Measurements from ENCODE around the gene DISP3.

DNA sequence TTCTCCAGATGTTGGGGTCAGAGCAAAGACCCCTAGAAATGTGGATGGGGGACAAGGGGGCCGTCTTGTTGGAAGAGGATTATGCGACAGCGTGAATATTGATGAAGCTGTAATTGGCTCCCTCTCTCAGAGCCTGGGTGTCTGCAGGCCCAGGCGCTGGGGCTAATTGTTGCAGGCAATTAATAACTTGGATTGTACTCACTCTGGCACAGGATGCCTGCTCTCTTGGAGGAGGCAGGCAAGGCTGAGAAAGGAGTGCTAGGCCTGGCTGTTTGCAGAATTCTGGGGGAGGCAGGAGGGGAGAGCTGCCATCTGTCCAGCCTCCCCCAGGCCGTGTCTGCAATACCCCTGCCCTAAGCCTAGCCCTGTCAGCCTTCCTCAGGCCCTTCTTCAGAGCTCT, 4.1 kb upstream of the DISP3 start:
- TF ChIP-seq YY1 (IDR thresholded peaks at IDR 0.05; ENCODE audit: insufficient read depth, insufficient read length), result no peak
- no peak for TF ChIP-seq ZNF274 (IDR thresholded peaks at IDR 0.05; ENCODE audit: low read depth, low read length)

All from NT2/D1 (cell line).